GM18519 (cell line): ENCODE results near the gene IGFL1.
"Not testable (repeated sequence)": the region's sequence is repeated elsewhere in the genome, so short reads cannot be mapped to it uniquely, and the experiment has no call there.

ENCODE experiments used
- ATAC-seq: cut with Tn5 transposase; IDR thresholded peaks from one replicate; pipeline ENCODE4 v1.9.1; 2021; ENCODE audit warnings: mild to moderate bottlenecking, moderate library complexity; ENCODE audit not compliant: unreplicated experiment, low FRiP score

Gene IGFL1

GRCh38 chr19:46201454-46202310 is 27.9 kb upstream of the IGFL1 start:
- ATAC-seq, result no peak

GRCh38 chr19:46202426-46202825 is 27.1 kb upstream of the IGFL1 start:
- no peak for ATAC-seq

DNA sequence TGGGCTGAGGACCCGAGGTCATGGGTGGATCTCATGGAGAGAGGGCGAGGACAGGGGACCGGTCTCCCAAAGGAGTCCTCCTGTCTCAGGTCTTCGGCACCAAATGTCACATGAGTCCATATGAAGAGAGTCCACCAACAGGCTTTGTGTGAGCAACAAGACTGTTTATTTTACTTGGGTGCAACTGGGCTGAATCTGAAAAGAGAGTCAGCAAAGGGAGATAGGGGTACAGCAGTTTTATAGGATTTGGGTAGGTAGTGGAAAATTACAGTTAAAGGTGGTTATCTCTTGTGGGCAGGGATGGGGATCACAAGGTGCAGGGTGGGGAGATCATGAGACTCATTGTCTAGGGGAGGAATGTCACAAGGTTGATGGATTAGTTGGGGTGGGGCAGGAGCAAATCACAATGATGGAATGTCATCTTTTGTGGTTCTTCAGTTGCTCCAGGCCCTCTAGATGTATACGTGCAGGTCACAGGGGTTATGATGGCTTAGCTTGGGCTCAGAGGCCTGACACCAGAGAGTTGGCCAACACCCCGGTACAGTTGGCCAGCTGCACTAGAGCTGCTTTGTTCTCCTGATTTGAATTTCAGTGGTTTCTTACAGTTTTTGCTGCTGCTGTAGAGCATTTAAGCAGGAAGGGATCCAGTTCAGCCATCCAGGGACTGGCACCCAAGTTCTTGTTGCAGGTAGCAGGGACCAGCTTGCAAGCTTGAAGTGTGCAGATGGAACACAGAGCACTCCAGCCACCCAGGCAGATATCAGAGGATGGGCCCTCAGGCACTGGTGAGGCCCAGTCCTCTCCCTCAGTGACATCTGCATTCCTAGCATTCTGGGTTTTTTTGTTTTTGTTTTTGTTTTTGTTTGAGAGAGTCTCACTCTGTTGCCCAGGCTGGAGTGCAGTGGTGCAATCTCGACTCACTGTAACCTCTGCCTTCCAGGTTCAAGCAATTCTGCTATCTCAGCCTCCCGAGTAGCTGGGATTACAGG is 26.4 kb upstream of the IGFL1 start:
- no peak for ATAC-seq

- no peak for ATAC-seq
Measured at GRCh38 chr19:46204008-46204407, 25.5 kb upstream of the IGFL1 start.

GRCh38 chr19:46205183-46205984 is 24.2 kb upstream of the IGFL1 start:
- no peak for ATAC-seq

- ATAC-seq, result no peak
Measured at GRCh38 chr19:46206176-46206575, 23.4 kb upstream of the IGFL1 start.

DNA sequence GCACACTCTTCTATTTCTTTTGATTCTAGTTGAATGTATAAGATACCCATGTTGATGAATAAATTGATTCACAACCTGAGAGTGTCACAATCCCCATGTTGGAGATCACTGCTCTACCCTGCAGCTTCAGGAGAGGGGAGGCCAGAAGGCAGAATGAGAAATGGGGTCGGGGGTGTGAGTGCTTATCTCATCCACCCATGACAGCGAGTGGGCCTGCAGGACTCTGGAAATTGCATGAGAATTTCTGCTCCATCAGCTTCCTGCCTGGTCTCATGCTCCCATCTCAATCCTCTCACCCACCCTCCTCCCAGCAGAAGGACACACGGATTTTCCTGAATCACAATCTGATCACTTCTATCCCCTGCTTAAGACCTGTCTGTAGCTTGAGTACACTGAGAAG is 22.9 kb upstream of the IGFL1 start:
- no peak for ATAC-seq

DNA sequence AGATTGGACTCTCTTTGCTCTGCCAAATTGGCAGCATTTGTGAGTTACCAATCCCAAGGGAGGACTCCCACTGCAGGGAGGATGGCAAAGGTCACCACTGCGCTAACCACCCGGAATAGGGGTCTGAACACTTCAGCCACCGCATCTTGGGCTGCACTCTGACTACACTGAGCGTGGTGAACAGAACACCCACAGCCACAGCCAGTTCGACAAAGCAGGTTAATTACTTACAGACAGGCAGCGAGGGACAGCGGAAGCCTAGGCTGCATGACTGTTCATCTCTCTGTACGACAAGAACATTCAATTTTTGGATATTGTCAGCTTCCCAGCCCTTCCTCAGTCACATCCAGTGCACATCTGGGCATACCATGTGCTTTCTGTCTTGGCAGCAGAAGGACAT is 21.7 kb upstream of the IGFL1 start:
- ATAC-seq, result not testable (repeated sequence)

DNA sequence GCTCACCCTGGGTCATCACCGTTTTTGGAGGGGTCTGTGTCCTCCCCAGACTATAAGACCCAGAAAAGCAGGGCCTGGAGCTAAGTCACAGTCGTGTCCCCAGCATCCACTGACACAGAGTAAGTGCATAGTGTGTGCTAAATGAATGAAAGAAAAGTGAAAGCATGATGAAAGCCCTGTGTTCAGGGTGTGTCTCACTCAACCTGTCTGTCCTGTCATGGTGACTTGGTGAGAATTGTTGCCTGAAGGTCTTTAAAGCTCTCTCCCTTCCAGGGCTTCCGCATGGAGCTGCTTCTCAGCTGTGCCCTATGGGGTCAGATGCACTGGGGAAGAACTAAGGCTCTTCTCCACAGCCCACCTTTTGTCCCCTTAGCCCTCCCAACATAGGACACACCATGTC is 20.5 kb upstream of the IGFL1 start:
- ATAC-seq, result no peak

- no peak for ATAC-seq
Measured at GRCh38 chr19:46209472-46209871, 20.1 kb upstream of the IGFL1 start.

DNA sequence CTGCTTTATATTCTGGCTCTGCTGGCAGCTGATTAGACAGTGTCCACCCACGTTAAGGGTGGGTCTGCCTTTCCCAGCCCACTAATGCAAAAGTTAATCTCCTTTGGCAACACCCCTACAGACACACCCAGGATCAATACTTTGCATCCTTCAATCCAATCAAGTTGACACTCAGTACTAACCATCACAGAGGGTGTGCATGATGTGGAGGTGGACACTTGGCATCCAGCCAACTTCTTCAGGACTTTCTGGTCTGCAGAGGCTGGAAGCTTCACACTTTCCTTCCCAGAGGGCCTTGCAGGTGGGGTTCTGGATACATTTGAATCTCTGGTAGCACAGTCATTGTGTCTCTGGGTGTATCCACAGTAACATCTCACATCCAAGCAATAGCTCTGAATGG is 18.9 kb upstream of the IGFL1 start:
- no peak for ATAC-seq

DNA sequence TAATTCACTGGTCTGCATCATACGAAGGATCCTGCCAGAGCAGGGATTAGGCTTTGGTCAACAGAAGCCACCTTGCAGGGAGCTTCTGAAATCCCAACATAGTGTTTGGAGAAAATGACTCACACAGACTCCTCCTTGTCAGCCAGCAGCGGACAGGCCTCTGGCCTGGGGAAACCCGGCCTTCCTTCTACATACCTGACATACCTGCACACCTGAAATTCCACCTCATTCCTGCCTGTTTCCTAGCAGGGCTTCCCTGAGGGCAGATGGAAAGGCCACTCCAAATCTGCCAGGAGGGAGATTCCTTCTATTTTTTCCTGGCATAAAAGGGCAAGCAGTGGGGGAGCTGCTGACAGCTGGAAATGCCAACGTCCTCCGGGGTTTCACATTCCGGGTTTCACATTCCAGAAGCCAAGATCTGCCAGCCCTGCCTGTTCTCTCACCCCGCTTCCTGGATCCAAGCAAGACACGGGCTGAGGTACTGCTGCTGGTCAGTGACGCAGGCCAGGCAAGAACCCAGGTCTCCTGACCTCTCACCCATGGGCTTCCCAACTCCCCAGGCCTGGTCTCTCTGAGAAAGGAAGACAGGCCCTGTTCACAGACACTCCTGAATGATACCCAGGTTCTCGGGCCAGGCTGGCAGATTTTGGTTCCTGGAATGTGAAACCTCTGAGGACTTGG is 18.2 kb upstream of the IGFL1 start:
- ATAC-seq, result no peak

DNA sequence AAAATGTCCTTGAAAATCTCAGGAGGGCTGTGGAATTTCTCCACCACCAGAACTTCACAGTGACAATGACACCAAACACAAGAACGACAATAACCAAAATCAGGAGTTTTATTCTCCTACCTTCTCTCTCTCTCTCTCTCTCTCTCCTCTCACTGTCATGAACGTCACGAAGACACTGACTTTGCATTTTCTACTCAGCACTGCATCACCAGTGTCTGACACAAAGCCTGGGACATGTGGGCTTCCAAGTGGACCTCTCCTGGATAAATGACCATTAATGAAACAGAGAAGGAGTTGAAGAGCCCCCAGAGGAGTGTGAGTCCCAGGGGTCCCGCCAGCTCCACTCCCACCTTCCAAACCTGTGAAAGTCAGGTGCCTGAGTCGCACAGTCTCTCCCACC is 16.9 kb upstream of the IGFL1 start:
- not testable (repeated sequence) for ATAC-seq

GRCh38 chr19:46213156-46213555 is 16.4 kb upstream of the IGFL1 start:
- no peak for ATAC-seq

DNA sequence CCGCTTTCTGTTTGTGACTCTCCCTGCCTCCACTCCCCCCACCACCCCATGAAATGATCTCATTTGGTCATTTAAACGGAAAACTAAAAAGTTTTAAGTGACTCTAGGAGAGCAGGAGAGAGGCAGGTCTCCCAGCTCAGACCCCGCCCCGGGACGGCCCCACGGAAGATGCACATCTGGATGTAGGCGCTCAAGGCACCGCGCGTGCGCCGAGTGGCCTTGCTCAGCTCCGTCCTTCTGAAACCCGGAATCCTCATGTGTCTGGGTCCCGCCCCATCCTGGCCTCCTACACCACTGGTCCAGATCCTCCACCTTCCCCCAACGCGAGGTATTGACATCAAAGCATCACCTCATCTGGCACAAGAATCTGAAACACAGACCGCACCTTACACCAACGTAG is 15.7 kb upstream of the IGFL1 start:
- ATAC-seq, result no peak

- no peak for ATAC-seq
Measured at GRCh38 chr19:46216612-46217011, 12.9 kb upstream of the IGFL1 start.

GRCh38 chr19:46217476-46217875 is 12.1 kb upstream of the IGFL1 start:
- ATAC-seq, result no peak

GRCh38 chr19:46218160-46218559 is 11.4 kb upstream of the IGFL1 start:
- ATAC-seq, result no peak

- no peak for ATAC-seq
Measured at GRCh38 chr19:46220038-46220615, 9.4 kb upstream of the IGFL1 start.

GRCh38 chr19:46221152-46221551 is 8.4 kb upstream of the IGFL1 start:
- no peak for ATAC-seq
